ENCODE data around the gene CDCA4.

CDCA4 gene

DNA sequence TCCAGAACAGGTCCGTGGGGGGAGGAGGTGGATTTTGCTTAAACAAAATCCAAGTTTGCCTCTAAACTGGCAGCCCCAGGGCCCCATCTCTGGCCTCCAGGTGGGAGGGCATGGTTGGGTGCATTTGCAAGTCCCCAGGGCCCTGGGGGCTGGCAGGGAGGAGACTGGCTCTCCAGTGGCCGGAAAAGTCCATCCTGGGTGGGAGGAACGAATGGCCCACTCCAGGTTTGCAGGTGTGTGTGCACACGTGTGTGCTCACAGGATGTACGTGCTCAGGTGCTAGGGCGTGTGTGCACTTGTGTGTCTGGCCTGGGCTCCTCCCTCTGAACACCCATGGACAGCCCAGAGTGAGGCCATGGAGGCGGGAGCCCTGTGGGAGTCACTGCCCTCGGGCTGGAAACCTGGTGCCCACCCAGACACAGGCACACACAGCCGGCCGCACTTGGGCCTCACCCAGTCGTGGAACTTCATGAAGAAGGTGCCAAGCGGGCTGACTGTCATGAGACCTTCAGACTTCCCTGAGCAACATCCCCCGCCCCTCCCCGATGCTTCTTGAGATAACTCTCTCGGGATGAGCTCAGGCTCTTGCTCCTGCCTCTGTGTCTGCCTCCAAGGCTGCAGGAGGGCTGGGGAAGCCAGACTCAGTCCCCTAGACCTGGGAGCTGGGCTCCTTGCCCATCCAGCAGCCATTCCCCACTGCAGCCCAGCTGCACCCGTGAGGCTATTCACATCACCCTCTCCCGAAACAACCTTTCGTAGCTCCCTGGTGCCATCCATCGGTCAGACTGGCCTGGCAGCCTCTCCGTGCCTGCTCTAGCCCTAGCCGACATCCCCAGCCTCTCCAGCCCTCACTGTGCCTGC lies 52.1 kb downstream of the CDCA4 start:
- no peak for DNase-seq (ENCODE audit: low read depth)
- no peak overlapping the region for H3K4me3 ChIP-seq (ENCODE audit: low read depth, low read length)
- TF ChIP-seq, protein P1, sequence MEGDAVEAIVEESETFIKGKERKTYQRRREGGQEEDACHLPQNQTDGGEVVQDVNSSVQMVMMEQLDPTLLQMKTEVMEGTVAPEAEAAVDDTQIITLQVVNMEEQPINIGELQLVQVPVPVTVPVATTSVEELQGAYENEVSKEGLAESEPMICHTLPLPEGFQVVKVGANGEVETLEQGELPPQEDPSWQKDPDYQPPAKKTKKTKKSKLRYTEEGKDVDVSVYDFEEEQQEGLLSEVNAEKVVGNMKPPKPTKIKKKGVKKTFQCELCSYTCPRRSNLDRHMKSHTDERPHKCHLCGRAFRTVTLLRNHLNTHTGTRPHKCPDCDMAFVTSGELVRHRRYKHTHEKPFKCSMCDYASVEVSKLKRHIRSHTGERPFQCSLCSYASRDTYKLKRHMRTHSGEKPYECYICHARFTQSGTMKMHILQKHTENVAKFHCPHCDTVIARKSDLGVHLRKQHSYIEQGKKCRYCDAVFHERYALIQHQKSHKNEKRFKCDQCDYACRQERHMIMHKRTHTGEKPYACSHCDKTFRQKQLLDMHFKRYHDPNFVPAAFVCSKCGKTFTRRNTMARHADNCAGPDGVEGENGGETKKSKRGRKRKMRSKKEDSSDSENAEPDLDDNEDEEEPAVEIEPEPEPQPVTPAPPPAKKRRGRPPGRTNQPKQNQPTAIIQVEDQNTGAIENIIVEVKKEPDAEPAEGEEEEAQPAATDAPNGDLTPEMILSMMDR (IDR thresholded peaks at IDR 0.05; ENCODE audit: low read depth, low read length, missing control alignments): peak; percentile 33

DNA sequence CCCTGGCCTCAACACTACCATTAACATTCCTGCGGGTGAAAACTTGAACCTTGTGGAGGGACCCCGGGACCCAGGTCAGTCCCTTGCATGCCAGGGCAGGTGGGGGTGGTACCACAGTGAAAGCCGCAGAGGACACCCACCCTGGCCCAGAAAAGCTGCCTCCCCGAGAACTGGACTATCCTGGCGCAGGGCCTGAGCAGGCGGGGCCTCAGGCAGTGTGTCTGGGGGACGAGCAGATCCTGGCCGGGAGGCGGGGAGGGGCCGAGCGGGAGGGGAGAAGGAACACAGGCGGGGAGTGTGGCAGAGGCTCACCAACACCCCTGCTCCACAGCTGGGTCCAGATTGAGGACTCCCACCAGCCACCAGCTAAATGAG lies 52.7 kb downstream of the CDCA4 start:
- H3K4me3 ChIP-seq (ENCODE audit: low read depth, low read length): no peak overlapping the region
- no peak for DNase-seq (ENCODE audit: low read depth)
- TF ChIP-seq, protein P1 (IDR thresholded peaks at IDR 0.05; ENCODE audit: low read depth, low read length, missing control alignments): no peak

DNA sequence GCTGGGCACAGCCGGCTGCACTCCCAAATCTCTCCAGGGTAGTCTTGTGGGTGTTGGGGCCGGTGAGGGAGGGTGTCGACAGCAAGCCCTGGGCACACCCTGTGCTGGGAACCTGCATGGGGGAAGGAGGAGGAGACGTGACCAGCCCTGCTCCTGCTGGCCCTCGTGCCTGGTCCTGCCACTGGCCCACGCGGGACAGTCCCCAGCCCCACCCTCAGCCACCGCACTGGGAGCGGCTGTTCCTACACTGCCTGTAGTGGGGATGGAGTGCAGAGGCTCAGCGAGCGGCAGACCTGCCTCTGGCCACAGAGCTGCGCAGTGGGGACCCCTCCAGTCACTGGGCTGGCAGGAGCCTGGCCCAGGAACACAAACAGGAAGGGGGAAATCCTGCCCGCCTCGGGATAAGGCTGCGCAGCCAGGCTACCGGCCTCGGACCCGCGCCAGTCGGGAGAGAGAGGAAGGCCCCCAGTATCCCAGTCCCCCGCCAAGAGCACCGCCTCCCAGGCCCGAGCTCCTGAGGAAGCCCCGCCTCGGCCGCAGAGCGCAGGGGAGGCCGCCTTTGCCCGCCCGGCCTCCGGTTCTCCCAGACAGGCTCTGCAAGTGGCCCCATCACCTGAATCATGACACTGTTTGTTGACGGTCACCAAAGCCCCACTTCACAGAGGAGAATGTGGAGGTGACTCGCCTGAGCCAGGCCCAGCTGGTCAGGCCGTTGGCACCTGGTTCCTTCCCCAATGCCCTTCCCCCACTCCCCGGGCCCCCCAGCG lies 53.3 kb downstream of the CDCA4 start:
- no peak for DNase-seq (ENCODE audit: low read depth)
- TF ChIP-seq, protein P1 (IDR thresholded peaks at IDR 0.05; ENCODE audit: low read depth, low read length, missing control alignments): no peak
- H3K4me3 ChIP-seq (ENCODE audit: low read depth, low read length): no peak overlapping the region

DNA sequence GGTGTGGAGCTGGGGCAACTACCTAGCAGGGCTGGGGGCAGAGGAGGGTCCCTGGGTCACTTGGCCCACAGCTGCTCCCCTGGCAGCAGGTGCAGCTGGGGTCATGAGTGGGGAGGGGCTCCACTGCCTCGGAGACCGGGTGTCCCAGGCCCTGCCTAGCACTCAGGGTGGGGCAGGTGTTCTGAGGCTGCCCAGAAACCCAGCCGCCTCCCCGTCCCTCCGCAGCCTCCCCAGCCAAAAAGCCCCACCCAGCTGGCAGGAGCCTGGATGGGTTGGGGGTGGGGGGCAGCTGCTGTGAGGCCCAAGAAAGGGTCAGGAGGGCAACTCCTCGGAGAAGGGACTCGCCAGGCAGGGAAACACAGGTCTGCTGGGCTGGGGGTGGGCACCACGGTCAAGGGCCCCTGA lies 53.9 kb downstream of the CDCA4 start:
- TF ChIP-seq, protein P1 (IDR thresholded peaks at IDR 0.05; ENCODE audit: low read depth, low read length, missing control alignments): no peak
- no peak for DNase-seq (ENCODE audit: low read depth)
- no peak overlapping the region for H3K4me3 ChIP-seq (ENCODE audit: low read depth, low read length)

DNA sequence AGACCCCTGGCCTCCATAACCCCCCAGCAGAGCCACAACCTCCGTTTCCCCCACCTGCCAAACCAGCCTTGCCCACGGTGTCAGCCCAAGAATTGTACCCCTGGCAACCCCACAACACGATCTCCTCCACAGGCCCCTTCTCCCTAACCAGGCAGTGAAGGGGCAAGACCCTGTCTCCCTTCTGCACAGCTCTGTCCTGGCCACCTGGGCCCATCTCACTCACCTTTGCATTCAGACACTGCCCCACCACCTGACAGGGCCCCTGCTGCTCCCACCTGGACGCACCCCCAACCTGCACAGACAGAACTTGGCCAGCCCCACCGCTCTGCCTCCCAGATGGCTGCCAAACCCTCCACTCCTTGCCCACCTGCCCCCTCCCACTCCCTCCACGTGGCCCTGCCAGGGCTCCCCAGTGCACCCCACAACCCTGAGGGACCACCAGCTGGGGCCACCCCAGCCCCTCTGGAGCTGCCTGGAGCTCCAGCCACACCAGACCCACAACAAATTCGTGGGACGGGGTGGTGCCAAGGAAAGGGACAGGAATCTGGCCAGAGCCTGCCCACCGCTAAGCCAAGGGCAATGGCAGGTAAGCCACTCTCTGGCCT lies 54.5 kb downstream of the CDCA4 start:
- TF ChIP-seq, protein P1 (IDR thresholded peaks at IDR 0.05; ENCODE audit: low read depth, low read length, missing control alignments): no peak
- no peak overlapping the region for H3K4me3 ChIP-seq (ENCODE audit: low read depth, low read length)
- no peak for DNase-seq (ENCODE audit: low read depth)

DNA sequence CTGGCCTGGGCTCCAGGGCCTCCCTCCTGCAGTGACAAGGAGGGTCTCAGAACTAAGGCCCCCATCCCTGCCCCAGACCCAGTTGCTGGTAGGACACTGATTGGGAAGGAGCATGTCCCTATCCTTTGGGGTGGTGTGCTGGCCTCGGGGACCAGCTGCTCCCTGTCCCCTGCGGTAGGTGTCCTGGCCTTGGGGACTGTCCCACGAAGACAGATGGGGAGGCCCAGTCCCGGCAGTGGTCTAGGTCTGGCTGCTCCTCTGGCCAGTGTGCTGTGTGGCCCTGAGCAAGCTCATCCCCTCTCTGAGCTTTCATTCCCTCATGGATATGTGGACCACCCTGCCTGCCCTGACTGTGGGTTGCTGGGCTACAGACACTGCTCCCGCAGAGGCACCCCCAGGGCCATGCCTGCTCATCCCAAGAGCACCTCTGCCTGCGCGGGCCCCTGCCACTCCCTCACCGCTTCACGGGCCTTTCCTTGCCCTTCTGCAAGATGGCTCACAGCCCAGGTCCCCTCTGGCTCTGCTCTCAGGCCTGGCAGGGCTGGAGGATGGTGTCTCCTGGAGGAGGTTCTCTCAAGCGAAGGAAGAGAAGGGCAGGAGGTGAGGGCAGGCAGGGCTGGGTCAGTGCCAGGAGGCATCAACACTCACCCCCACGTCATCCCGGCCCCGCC lies 55.2 kb downstream of the CDCA4 start:
- TF ChIP-seq, protein P1 (IDR thresholded peaks at IDR 0.05; ENCODE audit: low read depth, low read length, missing control alignments): no peak
- no peak for DNase-seq (ENCODE audit: low read depth)
- H3K4me3 ChIP-seq (ENCODE audit: low read depth, low read length): no peak overlapping the region
